B cell (primary cell): ENCODE measurements around the gene EXOC3.

Experiments
- EZH2 ChIP-seq: IDR thresholded peaks from 2 replicates; pipeline ENCODE4 v1.6.1; 2012; ENCODE audit warnings: borderline replicate concordance, low read depth, mild to moderate bottlenecking, moderate library complexity, low read length; ENCODE audit not compliant: insufficient read depth, poor library complexity, severe bottlenecking
- TF ChIP-seq, protein P1 (sequence below): fragments of 200-600 bp; IDR thresholded peaks from one replicate; pipeline ENCODE4 v1.8.0; 2022; ENCODE audit warnings: antibody characterized with exemption, mild to moderate bottlenecking

DNA sequence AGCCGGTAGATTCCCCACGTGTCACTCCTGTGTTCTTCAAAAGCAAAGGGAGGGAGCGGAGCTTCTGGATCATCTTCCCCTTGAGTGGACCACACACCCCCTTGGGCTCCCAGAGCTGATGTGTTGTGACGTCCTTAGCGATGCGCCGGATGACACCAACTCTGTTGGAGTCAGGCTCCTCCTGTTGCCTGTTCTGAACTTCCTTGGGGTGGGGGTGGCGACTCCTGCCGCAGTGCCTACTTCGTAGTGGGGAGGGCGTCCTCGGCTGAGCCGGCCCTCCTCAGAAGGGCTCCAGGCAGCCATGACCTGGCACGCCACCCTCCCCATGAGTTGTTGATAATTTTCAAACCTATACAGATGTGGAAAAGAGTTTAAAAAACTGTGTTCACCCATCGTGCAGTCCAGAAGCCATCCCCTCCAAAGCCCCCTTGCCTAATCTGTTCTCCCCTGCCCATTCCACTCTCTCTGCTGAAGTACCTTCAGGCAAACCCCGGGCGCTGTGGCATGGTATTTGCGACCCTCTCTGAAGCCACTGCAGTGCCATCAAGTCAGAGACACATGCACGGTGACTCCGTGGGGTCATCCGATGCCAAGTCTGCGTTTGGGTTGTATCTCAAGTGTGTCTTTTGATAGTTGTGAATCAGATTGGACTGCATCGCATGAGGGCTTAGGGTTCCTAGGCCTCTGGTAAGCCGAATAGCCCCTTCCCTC is 16.7 kb downstream of the EXOC3 start:
- TF ChIP-seq, protein P1, sequence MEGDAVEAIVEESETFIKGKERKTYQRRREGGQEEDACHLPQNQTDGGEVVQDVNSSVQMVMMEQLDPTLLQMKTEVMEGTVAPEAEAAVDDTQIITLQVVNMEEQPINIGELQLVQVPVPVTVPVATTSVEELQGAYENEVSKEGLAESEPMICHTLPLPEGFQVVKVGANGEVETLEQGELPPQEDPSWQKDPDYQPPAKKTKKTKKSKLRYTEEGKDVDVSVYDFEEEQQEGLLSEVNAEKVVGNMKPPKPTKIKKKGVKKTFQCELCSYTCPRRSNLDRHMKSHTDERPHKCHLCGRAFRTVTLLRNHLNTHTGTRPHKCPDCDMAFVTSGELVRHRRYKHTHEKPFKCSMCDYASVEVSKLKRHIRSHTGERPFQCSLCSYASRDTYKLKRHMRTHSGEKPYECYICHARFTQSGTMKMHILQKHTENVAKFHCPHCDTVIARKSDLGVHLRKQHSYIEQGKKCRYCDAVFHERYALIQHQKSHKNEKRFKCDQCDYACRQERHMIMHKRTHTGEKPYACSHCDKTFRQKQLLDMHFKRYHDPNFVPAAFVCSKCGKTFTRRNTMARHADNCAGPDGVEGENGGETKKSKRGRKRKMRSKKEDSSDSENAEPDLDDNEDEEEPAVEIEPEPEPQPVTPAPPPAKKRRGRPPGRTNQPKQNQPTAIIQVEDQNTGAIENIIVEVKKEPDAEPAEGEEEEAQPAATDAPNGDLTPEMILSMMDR: no peak
- TF ChIP-seq EZH2: no peak
